DOHH2 (cell line): Measurements from ENCODE around the gene TYW1.
"Not testable (repeated sequence)": the region's sequence is repeated elsewhere in the genome, so short reads cannot be mapped to it uniquely, and the experiment has no call there.

Source experiments
- H3F3A ChIP-seq: fragments of 200-600 bp; sonication (generic), shearing (Covaris generic); 2 replicates; pipeline ENCODE4 v1.6.0; 2016; ENCODE audit warnings: antibody characterized with exemption, mild to moderate bottlenecking; ENCODE audit not compliant: control insufficient read depth, insufficient read depth
- H3K27ac ChIP-seq: fragments of 200-600 bp; sonication (generic); 2 replicates; pipeline ENCODE4 v1.5.1; 2014; ENCODE audit warnings: low read depth, mild to moderate bottlenecking, low read length, moderate library complexity
- H3K27me3 ChIP-seq: fragments of 200-600 bp; sonication (generic); 2 replicates; pipeline ENCODE4 v1.6.1; 2014; ENCODE audit warnings: mild to moderate bottlenecking, low read length, mixed read lengths; ENCODE audit not compliant: control insufficient read depth
- H3K36me3 ChIP-seq: fragments of 200-600 bp; sonication (generic); 2 replicates; pipeline ENCODE4 v1.6.1; 2014; ENCODE audit warnings: mild to moderate bottlenecking, low read length, moderate library complexity, mixed read lengths; ENCODE audit not compliant: control insufficient read depth
- H3K4me1 ChIP-seq: fragments of 200-600 bp; sonication (generic); 2 replicates; pipeline ENCODE4 v1.6.1; 2014; ENCODE audit warnings: mild to moderate bottlenecking, low read length, mixed read lengths; ENCODE audit not compliant: control insufficient read depth
- H3K4me2 ChIP-seq: fragments of 200-600 bp; sonication (generic); 2 replicates; pipeline ENCODE4 v1.6.0; 2014; ENCODE audit warnings: mild to moderate bottlenecking, low read length, moderate library complexity
- H3K4me3 ChIP-seq: fragments of 200-600 bp; sonication (generic); 2 replicates; pipeline ENCODE4 v1.5.1; 2014; ENCODE audit warnings: mild to moderate bottlenecking, low read length, mixed read lengths
- H3K79me2 ChIP-seq: fragments of 200-600 bp; sonication (generic); 2 replicates; pipeline ENCODE4 v1.6.1; 2014; ENCODE audit warnings: mild to moderate bottlenecking, low read length, mixed read lengths; ENCODE audit not compliant: control insufficient read depth
- H3K9me2 ChIP-seq: fragments of 200-600 bp; sonication (generic); replicated peaks from 2 replicates; pipeline ENCODE4 v1.6.1; 2014; ENCODE audit warnings: mild to moderate bottlenecking, low read length, mixed read lengths; ENCODE audit not compliant: control insufficient read depth
- H3K9me3 ChIP-seq: fragments of 200-600 bp; sonication (generic); 2 replicates; pipeline ENCODE4 v1.6.1; 2014; ENCODE audit warnings: antibody characterized with exemption, low read length, mixed read lengths; ENCODE audit not compliant: control insufficient read depth, insufficient read depth
- H4K20me1 ChIP-seq: fragments of 200-600 bp; sonication (generic); 2 replicates; pipeline ENCODE4 v1.6.0; 2014; ENCODE audit warnings: low read depth, mild to moderate bottlenecking, antibody characterized with exemption, low read length, moderate library complexity; ENCODE audit not compliant: control insufficient read depth, insufficient read depth

Gene TYW1

GRCh38 chr7:67134912-67135311 is 138.3 kb downstream of the TYW1 start:
- not testable (repeated sequence) for H3K27me3 ChIP-seq, H3K79me2 ChIP-seq

GRCh38 chr7:67135617-67136486 is 139.2 kb downstream of the TYW1 start:
- H4K20me1 ChIP-seq, H3K9me3 ChIP-seq, H3K4me2 ChIP-seq, H3K9me2 ChIP-seq, H3K27ac ChIP-seq, H3K4me1 ChIP-seq, H3F3A ChIP-seq, H3K4me3 ChIP-seq, H3K79me2 ChIP-seq, H3K27me3 ChIP-seq, H3K36me3 ChIP-seq: not testable (repeated sequence)

More at GRCh38 chr7:67134912-67135311, 138.3 kb downstream of the TYW1 start:
- not testable (repeated sequence) for H3K4me2 ChIP-seq, H4K20me1 ChIP-seq, H3K4me1 ChIP-seq, H3K36me3 ChIP-seq, H3K27ac ChIP-seq, H3F3A ChIP-seq, H3K9me2 ChIP-seq, H3K9me3 ChIP-seq, H3K4me3 ChIP-seq

GRCh38 chr7:67137489-67137888 is 140.9 kb downstream of the TYW1 start:
- not testable (repeated sequence) for H3F3A ChIP-seq, H3K4me3 ChIP-seq, H3K79me2 ChIP-seq, H3K4me2 ChIP-seq, H3K27ac ChIP-seq, H3K27me3 ChIP-seq, H3K9me3 ChIP-seq, H3K9me2 ChIP-seq, H4K20me1 ChIP-seq, H3K4me1 ChIP-seq, H3K36me3 ChIP-seq

GRCh38 chr7:67139876-67140275 is 143.2 kb downstream of the TYW1 start:
- H3K9me2 ChIP-seq, H3K79me2 ChIP-seq, H3K4me2 ChIP-seq, H3K27ac ChIP-seq, H3F3A ChIP-seq, H4K20me1 ChIP-seq, H3K27me3 ChIP-seq, H3K4me3 ChIP-seq, H3K9me3 ChIP-seq, H3K36me3 ChIP-seq, H3K4me1 ChIP-seq: not testable (repeated sequence)

DNA sequence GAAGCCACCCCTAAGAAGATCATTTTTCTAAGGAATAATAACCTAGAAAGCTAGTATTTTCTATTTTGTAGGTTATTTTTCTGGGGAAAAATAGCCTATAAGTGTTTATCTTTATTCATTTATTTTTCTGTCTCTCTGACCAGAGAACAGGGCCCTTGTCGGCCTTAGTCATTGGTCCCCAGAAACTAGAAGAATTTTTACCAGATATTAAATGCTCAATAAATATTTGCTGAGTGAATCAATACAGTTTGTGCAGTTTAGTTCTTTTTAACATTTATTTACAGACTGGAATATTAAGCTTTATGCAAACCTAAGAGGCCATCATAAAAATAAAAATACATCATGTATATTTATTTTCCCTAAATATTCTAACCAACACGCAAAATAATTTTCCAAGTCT is 144.4 kb downstream of the TYW1 start:
- not testable (repeated sequence) for H3K27ac ChIP-seq, H3K4me3 ChIP-seq, H3K36me3 ChIP-seq, H3K9me2 ChIP-seq, H3K79me2 ChIP-seq, H3F3A ChIP-seq, H3K9me3 ChIP-seq, H3K4me1 ChIP-seq, H3K27me3 ChIP-seq, H4K20me1 ChIP-seq, H3K4me2 ChIP-seq

- H3F3A ChIP-seq, H3K4me2 ChIP-seq, H3K9me2 ChIP-seq, H3K4me1 ChIP-seq, H4K20me1 ChIP-seq, H3K9me3 ChIP-seq, H3K27ac ChIP-seq, H3K79me2 ChIP-seq, H3K36me3 ChIP-seq, H3K4me3 ChIP-seq, H3K27me3 ChIP-seq: not testable (repeated sequence)
Observed at GRCh38 chr7:67143091-67143786, 146.6 kb downstream of the TYW1 start.

DNA sequence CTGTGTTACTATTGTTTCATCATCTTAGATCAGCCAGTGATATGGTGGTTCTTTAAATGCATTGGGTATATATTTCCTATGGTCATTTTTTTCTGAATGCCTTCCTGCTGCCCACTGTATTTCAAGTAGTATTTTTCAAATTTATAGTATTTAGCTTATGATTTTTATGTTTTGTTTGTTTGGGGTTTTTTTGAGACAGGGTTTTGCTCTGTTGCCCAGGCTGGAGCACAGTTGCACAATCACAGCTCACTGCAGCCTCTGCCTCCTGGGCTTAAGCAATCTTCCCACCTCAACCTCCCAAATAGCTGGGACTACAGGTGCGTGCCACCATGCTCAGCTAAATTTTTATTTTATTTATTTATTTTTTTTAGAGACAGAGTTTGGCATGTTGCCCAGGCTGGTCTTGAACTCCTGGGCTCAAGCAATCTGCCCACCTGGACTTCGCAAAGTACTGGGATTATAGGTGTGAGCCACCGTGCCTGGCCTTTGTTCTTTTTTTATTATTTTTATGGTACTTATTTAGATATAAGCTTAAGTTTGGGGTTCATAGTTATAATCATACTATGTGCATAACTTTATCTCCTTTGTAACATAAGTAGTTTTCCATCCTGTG is 149.1 kb downstream of the TYW1 start:
- not testable (repeated sequence) for H3F3A ChIP-seq, H3K79me2 ChIP-seq, H3K4me2 ChIP-seq, H3K4me3 ChIP-seq, H4K20me1 ChIP-seq, H3K4me1 ChIP-seq, H3K36me3 ChIP-seq, H3K9me3 ChIP-seq, H3K27ac ChIP-seq, H3K9me2 ChIP-seq, H3K27me3 ChIP-seq

GRCh38 chr7:67149131-67149530 is 152.5 kb downstream of the TYW1 start:
- not testable (repeated sequence) for H3K9me3 ChIP-seq, H3K9me2 ChIP-seq, H4K20me1 ChIP-seq, H3K4me1 ChIP-seq, H3K4me3 ChIP-seq, H3K36me3 ChIP-seq, H3K4me2 ChIP-seq, H3F3A ChIP-seq, H3K27ac ChIP-seq, H3K79me2 ChIP-seq, H3K27me3 ChIP-seq
